ENCODE data around the gene CMPK2.
"Not testable (repeated sequence)": the region's sequence is repeated elsewhere in the genome, so short reads cannot be mapped to it uniquely, and the experiment has no call there.

The CMPK2 gene

DNA sequence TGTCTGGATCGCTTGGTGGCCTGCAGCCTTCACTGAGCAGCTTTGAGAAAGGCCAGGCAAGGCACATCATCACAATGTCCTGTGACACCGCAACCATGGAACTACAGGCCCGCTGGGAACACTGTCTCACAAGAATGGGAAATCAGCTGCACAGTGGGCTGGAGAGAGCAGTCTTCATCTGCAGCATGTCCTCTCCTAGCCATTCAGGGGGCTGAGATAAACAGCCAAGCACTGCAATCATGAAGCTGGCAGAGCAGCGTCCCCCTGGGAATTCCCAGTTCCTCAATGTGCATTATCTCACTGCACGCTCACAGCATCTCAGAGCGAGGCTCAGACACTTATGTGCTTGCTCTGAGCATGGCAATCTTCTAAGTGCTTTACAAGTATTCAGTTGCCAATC is 1.9 kb downstream of the CMPK2 start:
- Histone ChIP-seq H3K4me3 (ENCODE audit: low read depth in 1 of 2, low read length in 1 of 2) (no peak overlapping the region), H3K9me3 (no peaks in the 10 kb centered on the region), H3K27ac (no peak overlapping the region)

DNA sequence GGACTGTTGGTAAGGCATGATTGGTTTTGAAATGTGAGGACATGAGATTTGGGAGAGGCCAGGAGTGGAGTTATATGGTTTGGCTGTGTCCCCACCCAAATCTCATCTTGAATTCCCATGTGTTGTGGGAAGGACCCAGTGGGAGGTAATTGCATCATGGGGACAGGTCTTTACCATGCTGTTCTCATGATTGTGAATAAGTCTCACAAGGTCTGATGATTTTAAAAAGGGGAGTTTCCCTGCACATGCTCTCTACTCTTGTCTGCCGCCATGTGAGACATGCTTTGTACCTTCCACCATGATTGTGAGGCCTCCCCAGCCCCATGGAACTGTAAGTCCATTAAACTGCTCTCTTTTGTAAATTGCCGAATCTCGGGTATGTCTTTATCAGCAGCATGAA is 5.4 kb downstream of the CMPK2 start:
- peaks cover 8 to 17% of the 10 kb centered on the region in 2 experiments for H3K4me1 ChIP-seq (ENCODE audit: control insufficient read depth in 1 of 2, insufficient read depth in 1 of 2, low read depth in 1 of 2, low read length in 1 of 2)
- H3K27me3 ChIP-seq = peaks cover 15% of the 10 kb centered on the region
- TF ChIP-seq, protein P1, sequence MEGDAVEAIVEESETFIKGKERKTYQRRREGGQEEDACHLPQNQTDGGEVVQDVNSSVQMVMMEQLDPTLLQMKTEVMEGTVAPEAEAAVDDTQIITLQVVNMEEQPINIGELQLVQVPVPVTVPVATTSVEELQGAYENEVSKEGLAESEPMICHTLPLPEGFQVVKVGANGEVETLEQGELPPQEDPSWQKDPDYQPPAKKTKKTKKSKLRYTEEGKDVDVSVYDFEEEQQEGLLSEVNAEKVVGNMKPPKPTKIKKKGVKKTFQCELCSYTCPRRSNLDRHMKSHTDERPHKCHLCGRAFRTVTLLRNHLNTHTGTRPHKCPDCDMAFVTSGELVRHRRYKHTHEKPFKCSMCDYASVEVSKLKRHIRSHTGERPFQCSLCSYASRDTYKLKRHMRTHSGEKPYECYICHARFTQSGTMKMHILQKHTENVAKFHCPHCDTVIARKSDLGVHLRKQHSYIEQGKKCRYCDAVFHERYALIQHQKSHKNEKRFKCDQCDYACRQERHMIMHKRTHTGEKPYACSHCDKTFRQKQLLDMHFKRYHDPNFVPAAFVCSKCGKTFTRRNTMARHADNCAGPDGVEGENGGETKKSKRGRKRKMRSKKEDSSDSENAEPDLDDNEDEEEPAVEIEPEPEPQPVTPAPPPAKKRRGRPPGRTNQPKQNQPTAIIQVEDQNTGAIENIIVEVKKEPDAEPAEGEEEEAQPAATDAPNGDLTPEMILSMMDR (IDR thresholded peaks at IDR 0.05) = no peak

More for the DNA sequence above, 1.9 kb downstream of the CMPK2 start:
- peaks cover 14 to 17% of the 10 kb centered on the region in 2 experiments for H3K4me1 ChIP-seq (ENCODE audit: control insufficient read depth in 1 of 2, insufficient read depth in 1 of 2, low read depth in 1 of 2, low read length in 1 of 2)
- H3K36me3 ChIP-seq = peaks cover 4% of the 10 kb centered on the region
- TF ChIP-seq, protein P1 (IDR thresholded peaks at IDR 0.05) = no peak
- peaks cover 28% of the 10 kb centered on the region for H3K27me3 ChIP-seq

DNA sequence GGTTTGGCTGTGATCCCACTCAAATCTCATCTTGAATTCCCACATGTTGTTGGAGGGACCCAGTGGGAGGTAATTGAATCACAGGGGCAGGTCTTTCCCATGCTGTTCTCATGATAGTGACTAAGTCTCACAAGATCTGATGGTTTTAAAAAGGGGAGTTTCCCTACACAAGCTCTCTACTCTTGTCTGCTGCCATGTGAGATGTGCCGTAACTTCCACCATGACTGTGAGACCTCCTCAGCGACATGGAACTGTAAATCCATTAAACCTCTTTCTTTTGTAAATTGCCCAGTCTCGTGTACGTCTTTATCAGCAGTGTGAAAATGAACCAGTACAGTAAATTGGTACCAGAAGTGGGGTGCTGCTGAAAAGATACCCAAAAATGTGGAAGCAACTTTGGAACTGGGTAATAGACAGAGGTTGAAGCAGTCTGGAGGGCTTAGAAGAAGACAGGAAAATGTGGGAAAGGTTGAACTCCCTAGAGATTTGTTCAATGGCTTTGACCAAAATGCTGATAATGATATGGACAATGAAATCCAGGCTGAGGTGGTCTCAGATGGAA is 7.2 kb downstream of the CMPK2 start:
- H3K9me3 ChIP-seq; H3K27me3 ChIP-seq; H3K36me3 ChIP-seq; H3K4me1 ChIP-seq (ENCODE audit: control insufficient read depth in 1 of 2, insufficient read depth in 1 of 2, low read depth in 1 of 2, low read length in 1 of 2); H3K4me3 ChIP-seq (ENCODE audit: low read depth in 1 of 2, low read length in 1 of 2); H3K27ac ChIP-seq: not testable (repeated sequence)

More for the DNA sequence above, 5.4 kb downstream of the CMPK2 start:
- Histone ChIP-seq H3K9me3 (no peaks in the 10 kb centered on the region), H3K4me3 (ENCODE audit: low read depth in 1 of 2, low read length in 1 of 2) (no peak overlapping the region), H3K27ac (no peak overlapping the region), H3K36me3 (peaks cover 4% of the 10 kb centered on the region)

DNA sequence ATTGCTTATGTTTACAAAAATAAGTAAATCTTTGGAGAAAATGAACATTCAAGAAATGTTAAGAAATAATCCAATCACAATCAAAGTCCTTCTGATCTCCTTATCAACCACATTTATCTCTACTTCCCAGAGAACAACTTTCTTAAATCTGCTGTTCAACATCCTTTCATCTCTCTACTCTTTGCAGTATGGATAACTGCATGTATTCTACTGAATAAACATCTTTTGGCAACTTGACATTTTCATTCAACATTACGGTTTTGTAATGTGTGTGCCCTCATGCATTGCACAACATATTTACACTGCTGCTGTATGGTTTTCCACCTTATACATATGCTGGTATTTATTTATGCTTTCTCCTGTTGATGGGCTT is 9.2 kb downstream of the CMPK2 start:
- Histone ChIP-seq H3K36me3 (peaks cover 4% of the 10 kb centered on the region), H3K9me3 (no peaks in the 10 kb centered on the region), H3K4me1 (ENCODE audit: control insufficient read depth in 1 of 2, insufficient read depth in 1 of 2, low read depth in 1 of 2, low read length in 1 of 2) (peaks cover 0 to 7% of the 10 kb centered on the region in 2 experiments), H3K27ac (no peak overlapping the region), H3K4me3 (ENCODE audit: low read depth in 1 of 2, low read length in 1 of 2) (no peak overlapping the region), H3K27me3 (no peaks in the 10 kb centered on the region)
- TF ChIP-seq, protein P1 (IDR thresholded peaks at IDR 0.05) = no peak

DNA sequence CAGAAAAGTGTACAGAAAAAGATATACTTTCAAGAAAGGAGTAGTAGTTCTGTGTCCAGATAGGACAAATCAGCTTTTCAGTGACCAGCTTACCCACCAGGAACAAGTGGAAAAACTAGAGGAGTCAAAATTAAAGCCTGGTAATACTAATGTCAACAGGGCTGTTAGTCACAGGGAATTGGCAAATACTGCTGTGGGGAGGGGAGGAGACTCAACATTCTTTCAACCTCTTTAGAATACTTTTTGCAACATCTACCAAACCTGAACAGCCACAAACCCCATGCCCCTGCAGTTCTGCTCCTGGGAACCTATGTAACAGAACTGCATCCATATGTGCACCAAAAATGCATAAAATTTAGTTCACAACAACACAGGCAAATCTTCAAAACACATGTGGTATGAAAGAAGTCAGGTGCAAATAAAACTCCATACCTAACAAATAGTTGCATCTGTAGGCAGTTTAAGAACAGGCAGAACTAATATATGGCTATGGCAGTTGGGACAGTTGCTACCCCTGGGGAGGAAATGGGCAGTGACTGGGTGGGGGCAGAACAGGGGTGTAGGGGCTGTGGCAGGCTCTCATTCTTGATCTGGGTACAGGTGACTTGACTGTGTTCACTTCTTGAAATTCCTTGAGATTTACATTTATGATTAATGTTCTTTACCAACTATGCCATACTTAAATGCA is 9.7 kb downstream of the CMPK2 start:
- no peak overlapping the region for H3K27ac ChIP-seq
- no peaks in the 10 kb centered on the region for H3K9me3 ChIP-seq
- no peaks in the 10 kb centered on the region for H3K36me3 ChIP-seq
- H3K4me1 ChIP-seq (ENCODE audit: control insufficient read depth in 1 of 2, insufficient read depth in 1 of 2, low read depth in 1 of 2, low read length in 1 of 2) = peaks cover 0 to 7% of the 10 kb centered on the region in 2 experiments
- TF ChIP-seq, protein P1 (IDR thresholded peaks at IDR 0.05) = no peak
- no peak overlapping the region for H3K4me3 ChIP-seq (ENCODE audit: low read depth in 1 of 2, low read length in 1 of 2)
- no peaks in the 10 kb centered on the region for H3K27me3 ChIP-seq

DNA sequence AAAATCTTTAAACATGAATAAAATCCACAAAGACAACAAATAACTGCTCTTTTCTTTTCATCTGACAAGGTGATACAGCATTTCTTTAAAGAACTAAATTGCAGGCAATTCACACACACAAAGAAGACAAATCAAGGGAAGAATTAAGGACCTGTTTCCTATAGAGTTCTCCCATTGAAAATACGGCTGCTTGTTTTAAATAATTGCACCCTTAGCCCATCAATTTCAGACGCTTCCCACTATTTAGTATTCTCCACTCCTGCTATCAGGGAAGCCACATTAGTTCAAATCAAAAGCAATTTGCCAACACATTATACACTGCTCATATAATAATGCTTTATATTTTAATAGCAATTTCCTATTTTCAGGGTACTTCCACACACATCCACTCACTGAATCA is 11.3 kb downstream of the CMPK2 start:
- no peak overlapping the region for H3K27ac ChIP-seq
- H3K4me3 ChIP-seq (ENCODE audit: low read depth in 1 of 2, low read length in 1 of 2) = no peak overlapping the region
- TF ChIP-seq, protein P1 (IDR thresholded peaks at IDR 0.05) = no peak
- H3K4me1 ChIP-seq (ENCODE audit: control insufficient read depth in 1 of 2, insufficient read depth in 1 of 2, low read depth in 1 of 2, low read length in 1 of 2) = peaks cover 0 to 7% of the 10 kb centered on the region in 2 experiments
- no peaks in the 10 kb centered on the region for H3K36me3 ChIP-seq
- peaks cover under 1% of the 10 kb centered on the region for H3K9me3 ChIP-seq
- no peaks in the 10 kb centered on the region for H3K27me3 ChIP-seq

Measured in neutrophil (primary cell).